GM23248 (cell line): ENCODE results near the gene ACAP2. TPM values are rescaled to one million over a fixed set of nuclear protein-coding genes. Genes with fewer than 3 reads are reported as not detected.

ENCODE experiments used
- DNase-seq: peaks from one replicate; pipeline ENCODE4 v3.0.0-alpha.2; 2015
- H2AFZ ChIP-seq: fragments of 200-600 bp; sonication (generic); 2 replicates; pipeline ENCODE4 v1.6.1; 2016; ENCODE audit warnings: antibody characterized with exemption
- H3F3A ChIP-seq: fragments of 200-600 bp; sonication (generic); 2 replicates; pipeline ENCODE4 v1.6.1; 2016; ENCODE audit warnings: mild to moderate bottlenecking, antibody characterized with exemption, mixed run types; ENCODE audit not compliant: insufficient read depth
- H3K27ac ChIP-seq: fragments of 200-600 bp; sonication (generic); 2 replicates; pipeline ENCODE4 v1.5.1; 2016; ENCODE audit warnings: mild to moderate bottlenecking
- H3K27me3 ChIP-seq: fragments of 200-600 bp; sonication (generic); replicated peaks from 2 replicates; pipeline ENCODE4 v1.6.1; 2016; ENCODE audit warnings: mild to moderate bottlenecking; ENCODE audit not compliant: insufficient read depth
- H3K36me3 ChIP-seq: fragments of 200-600 bp; sonication (generic); 2 replicates; pipeline ENCODE4 v1.6.1; 2016; ENCODE audit warnings: low read depth, mild to moderate bottlenecking
- H3K4me1 ChIP-seq: fragments of 200-600 bp; sonication (generic); 2 replicates; pipeline ENCODE4 v1.6.1; 2016; ENCODE audit warnings: mild to moderate bottlenecking; ENCODE audit not compliant: insufficient read depth
- H3K4me2 ChIP-seq: fragments of 200-600 bp; sonication (generic); one replicate; pipeline ENCODE4 v1.6.1; 2016; ENCODE audit warnings: mild to moderate bottlenecking; ENCODE audit not compliant: unreplicated experiment
- H3K4me3 ChIP-seq: fragments of 200-600 bp; sonication (generic); 2 replicates; pipeline ENCODE4 v1.5.1; 2016; ENCODE audit warnings: mild to moderate bottlenecking
- H3K79me2 ChIP-seq: fragments of 200-600 bp; sonication (generic); 2 replicates; pipeline ENCODE4 v1.6.1; 2016; ENCODE audit warnings: mild to moderate bottlenecking; ENCODE audit not compliant: insufficient read depth
- H3K9ac ChIP-seq: fragments of 200-600 bp; sonication (generic); 2 replicates; pipeline ENCODE4 v1.6.1; 2016; ENCODE audit warnings: mild to moderate bottlenecking
- H3K9me2 ChIP-seq: fragments of 200-600 bp; sonication (generic); 2 replicates; pipeline ENCODE4 v1.6.1; 2016; ENCODE audit warnings: mixed run types, mild to moderate bottlenecking, moderate library complexity; ENCODE audit not compliant: insufficient read depth
- H3K9me3 ChIP-seq: fragments of 200-600 bp; sonication (generic); one replicate; pipeline ENCODE4 v1.6.1; 2017; ENCODE audit warnings: low read depth
- H4K20me1 ChIP-seq: fragments of 200-600 bp; sonication (generic); 2 replicates; pipeline ENCODE4 v1.6.0; 2016; ENCODE audit not compliant: insufficient read depth
- EZH2 ChIP-seq: fragments of 200-600 bp; sonication (generic); IDR thresholded peaks from 2 replicates; pipeline ENCODE4 v1.6.1; 2018; ENCODE audit warnings: antibody characterized with exemption, mild to moderate bottlenecking; ENCODE audit not compliant: insufficient read depth, poor library complexity, severe bottlenecking
- EZH2phosphoT487 ChIP-seq: fragments of 200-600 bp; sonication (generic); IDR thresholded peaks from 2 replicates; pipeline ENCODE4 v1.6.1; 2018; ENCODE audit warnings: antibody characterized with exemption, moderate library complexity, mild to moderate bottlenecking, low read depth; ENCODE audit not compliant: insufficient read depth
- WGBS, 2 experiments: methylation state at CpG; one replicate each; pipeline ENCODE4 v1.1.6; 2015 to 2017; ENCODE audit warnings: low lambda C conversion rate in 2 of 2, low coverage in 1 of 2; ENCODE audit errors: missing lambda C conversion rate in 2 of 2; 5-methylcytosine and 5-hydroxymethylcytosine counted together
- in situ Hi-C: fragments of 300-500 bp; cut with MboI; formaldehyde crosslinking; loops from 2 replicates; pipeline ENCODE4 v1.15.0; 2020
- polyA plus RNA-seq: library from polyadenylated mRNA; unstranded; fragments of >200 nt; fragmentation: Nextera tagmentation; extraction: Ambion mirVana; gene quantifications from 2 replicates; pipeline ENCODE4 v1.2.1, GENCODE V29; 2016
- small RNA-seq: library from RNA; depleted of rRNA; stranded (forward); fragments of <200 nt; gene quantifications from one replicate; pipeline ENCODE3, GENCODE V24; 2014; ENCODE audit warnings: low read depth, low replicate concordance
- total RNA-seq: library from RNA; depleted of rRNA; stranded (reverse); fragments of >200 nt; shearing (Covaris generic); gene quantifications from 2 replicates; pipeline ENCODE4 v1.2.3, GENCODE V29; 2014; rRNA removed

The ACAP2 gene
- total and polyA plus RNA-seq, 2 experiments from 2014 or later: 47.8 to 49.9 TPM

DNA sequence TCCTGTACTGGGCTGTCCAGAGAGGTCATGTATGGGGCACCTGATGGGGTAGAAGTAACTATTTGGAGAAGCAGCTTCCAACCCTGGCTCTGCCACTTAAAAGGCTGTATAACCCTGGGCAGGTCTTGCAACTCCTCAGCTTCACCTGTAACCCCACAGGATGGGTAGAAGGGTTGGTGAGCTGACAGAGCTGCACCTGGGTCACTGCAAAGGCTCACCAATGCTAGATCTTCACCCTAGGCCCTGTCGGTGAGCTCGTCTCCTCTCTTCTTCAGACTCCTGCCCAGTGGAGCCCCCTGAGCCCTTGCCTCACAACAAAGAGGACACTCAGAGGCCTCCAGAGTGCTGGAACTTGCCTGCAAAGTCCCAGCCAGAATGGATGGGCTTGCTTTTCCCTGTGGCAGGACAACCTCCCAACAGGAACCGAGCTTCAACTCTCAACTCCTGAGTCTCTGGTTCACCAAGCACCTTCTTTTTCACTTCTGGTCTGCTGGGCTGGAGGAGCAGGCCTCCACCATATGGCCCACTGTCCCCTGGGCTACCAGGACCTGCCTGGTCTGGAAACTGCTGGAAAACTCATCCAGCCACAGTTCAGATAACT, 217.7 kb downstream of the ACAP2 start:
- peaks cover 26% of the 10 kb centered on the region for H3F3A ChIP-seq
- DNase-seq: no peak
- no peak overlapping the region for H3K4me2 ChIP-seq
- H3K9me2 ChIP-seq: no peaks in the 10 kb centered on the region
- H4K20me1 ChIP-seq: no peaks in the 10 kb centered on the region
- H2AFZ ChIP-seq: no peak overlapping the region
- H3K27ac ChIP-seq: no peak overlapping the region
- H3K9ac ChIP-seq: no peak overlapping the region
- H3K36me3 ChIP-seq: no peaks in the 10 kb centered on the region
- no peak overlapping the region for H3K4me3 ChIP-seq
- no peaks in the 10 kb centered on the region for H3K9me3 ChIP-seq
- in situ Hi-C loops: no loop called here
- H3K27me3 ChIP-seq: no peaks in the 10 kb centered on the region
- H3K79me2 ChIP-seq: peaks cover 14% of the 10 kb centered on the region; the same call in 1 of the 2 replicates
- peaks cover 31% of the 10 kb centered on the region for H3K4me1 ChIP-seq
- TF ChIP-seq EZH2phosphoT487: no peak
- TF ChIP-seq EZH2: no peak
- WGBS, 2 experiments: 96 to 100% methylated on average over 3 of the region's 3 CpGs

Small RNA genes lying within 50 kb of the gene (small RNA-seq; reads per million reads assigned to genes)
- gene RF00019: not detected

Other genes with a start within 250 kb of the ACAP2 start
- gene XXYLT1, start 171.9 kb downstream of the ACAP2 start, total RNA-seq: 42.4 and 44.7 TPM in 2 replicates
- 22.8 and 24.3 TPM in 2 replicates for gene XXYLT1, start 171.9 kb downstream of the ACAP2 start, polyA plus RNA-seq
- gene PPP1R2, start 100.3 kb upstream of the ACAP2 start, total RNA-seq: 50.9 and 52.4 TPM in 2 replicates
- gene PPP1R2, start 100.3 kb upstream of the ACAP2 start, polyA plus RNA-seq: 55.8 and 68.2 TPM in 2 replicates
- 0.97 TPM in 1 of 2 replicates, not detected in the other for gene APOD, start 140.9 kb upstream of the ACAP2 start, total RNA-seq
- 3.7 and 4.7 TPM in 2 replicates for gene APOD, start 140.9 kb upstream of the ACAP2 start, polyA plus RNA-seq